H9 (cell line): ENCODE data around the gene SCRN1. TPM values are rescaled to one million over a fixed set of nuclear protein-coding genes. Genes with fewer than 3 reads are reported as not detected.

Experiments used
- DNase-seq: peaks from one replicate; pipeline ENCODE4 v3.0.0-alpha.2; 2017
- H2AFZ ChIP-seq: one replicate; pipeline ENCODE4 v1.6.1; 2013; ENCODE audit warnings: mild to moderate bottlenecking, low read length, control low read depth, moderate library complexity
- H2AK5ac ChIP-seq: 2 replicates; pipeline ENCODE4 v1.6.1; 2013; ENCODE audit warnings: low read length, control low read depth, mixed read lengths; ENCODE audit not compliant: insufficient read length
- H2BK120ac ChIP-seq: one replicate; pipeline ENCODE4 v1.6.1; 2013; ENCODE audit warnings: low read depth, mild to moderate bottlenecking, low read length, control low read depth, inconsistent platforms; ENCODE audit not compliant: poor library complexity, severe bottlenecking
- H2BK12ac ChIP-seq: 2 replicates; pipeline ENCODE4 v1.6.1; 2013; ENCODE audit warnings: low read length, control low read depth, mixed read lengths, low read depth; ENCODE audit not compliant: insufficient read length
- H2BK15ac ChIP-seq: 2 replicates; pipeline ENCODE4 v1.6.1; 2013; ENCODE audit warnings: low read depth, low read length, control low read depth
- H2BK20ac ChIP-seq: one replicate; pipeline ENCODE4 v1.6.1; 2013; ENCODE audit warnings: low read depth, mild to moderate bottlenecking, low read length, control low read depth, inconsistent platforms; ENCODE audit not compliant: poor library complexity, severe bottlenecking
- H2BK5ac ChIP-seq: 2 replicates; pipeline ENCODE4 v1.6.1; 2013; ENCODE audit warnings: low read length, control low read depth, mixed read lengths; ENCODE audit not compliant: insufficient read length
- H3K14ac ChIP-seq: 2 replicates; pipeline ENCODE4 v1.6.1; 2013; ENCODE audit warnings: low read length, control low read depth; ENCODE audit not compliant: insufficient read depth
- H3K18ac ChIP-seq: 2 replicates; pipeline ENCODE4 v1.6.1; 2013; ENCODE audit warnings: low read depth, mild to moderate bottlenecking, mixed read lengths, low read length, control low read depth; ENCODE audit not compliant: insufficient read length
- H3K23ac ChIP-seq: 2 replicates; pipeline ENCODE4 v1.6.1; 2013; ENCODE audit warnings: low read length, control low read depth, mixed read lengths, low read depth; ENCODE audit not compliant: insufficient read length
- H3K23me2 ChIP-seq: 2 replicates; pipeline ENCODE4 v1.6.1; 2013; ENCODE audit warnings: low read depth, mild to moderate bottlenecking, mixed read lengths, low read length, control low read depth; ENCODE audit not compliant: insufficient read length, poor library complexity, severe bottlenecking
- H3K27ac ChIP-seq: 2 replicates; pipeline ENCODE4 v1.5.1; 2013; ENCODE audit warnings: low read length, control low read depth, mixed read lengths, low read depth; ENCODE audit not compliant: insufficient read length
- H3K27me3 ChIP-seq: 2 replicates; pipeline ENCODE4 v1.6.1; 2013; ENCODE audit warnings: low read length, control low read depth, inconsistent platforms; ENCODE audit not compliant: insufficient read depth
- H3K4ac ChIP-seq: 2 replicates; pipeline ENCODE4 v1.6.1; 2013; ENCODE audit warnings: low read depth, mild to moderate bottlenecking, control low read depth, inconsistent platforms, low read length, moderate library complexity
- H3K4me1 ChIP-seq: 2 replicates; pipeline ENCODE4 v1.6.1; 2013; ENCODE audit warnings: low read length, control low read depth, inconsistent platforms; ENCODE audit not compliant: insufficient read depth
- H3K4me2 ChIP-seq: 2 replicates; pipeline ENCODE4 v1.6.1; 2013; ENCODE audit warnings: low read length, control low read depth, mixed read lengths; ENCODE audit not compliant: insufficient read length, insufficient read depth
- H3K56ac ChIP-seq: 2 replicates; pipeline ENCODE4 v1.6.1; 2013; ENCODE audit warnings: low read depth, mild to moderate bottlenecking, mixed read lengths, low read length, control low read depth; ENCODE audit not compliant: insufficient read length
- H3K79me1 ChIP-seq: 2 replicates; pipeline ENCODE4 v1.6.1; 2013; ENCODE audit warnings: low read depth, mild to moderate bottlenecking, moderate library complexity, low read length, control low read depth, inconsistent platforms; ENCODE audit not compliant: insufficient read depth, poor library complexity, severe bottlenecking
- H3K79me2 ChIP-seq: 2 replicates; pipeline ENCODE4 v1.6.1; 2013; ENCODE audit warnings: low read length, control low read depth, inconsistent platforms; ENCODE audit not compliant: insufficient read depth
- H3K9ac ChIP-seq: 2 replicates; pipeline ENCODE4 v1.6.1; 2013; ENCODE audit warnings: low read length, control low read depth, mixed read lengths; ENCODE audit not compliant: insufficient read length; ENCODE audit errors: extremely low read depth
- H3K9me3 ChIP-seq: one replicate; pipeline ENCODE4 v1.6.1; 2013; ENCODE audit warnings: low read depth, low read length, inconsistent platforms; ENCODE audit not compliant: control insufficient read depth
- H3T11ph ChIP-seq: one replicate; pipeline ENCODE4 v1.6.1; 2013; ENCODE audit warnings: mild to moderate bottlenecking, low read length, control low read depth, inconsistent platforms
- H4K20me1 ChIP-seq: one replicate; pipeline ENCODE4 v1.6.1; 2013; ENCODE audit not compliant: control insufficient read depth, insufficient read length, insufficient read depth
- H4K5ac ChIP-seq: 2 replicates; pipeline ENCODE4 v1.6.1; 2013; ENCODE audit warnings: low read depth, mild to moderate bottlenecking, mixed read lengths, low read length, control low read depth; ENCODE audit not compliant: insufficient read length
- H4K8ac ChIP-seq: replicated peaks from 2 replicates; pipeline ENCODE4 v1.6.1; 2013; ENCODE audit warnings: low read length, control low read depth, mixed read lengths, low read depth; ENCODE audit not compliant: insufficient read length
- H4K91ac ChIP-seq: 2 replicates; pipeline ENCODE4 v1.6.1; 2013; ENCODE audit warnings: low read depth, mild to moderate bottlenecking, moderate library complexity, mixed read lengths, low read length, control low read depth; ENCODE audit not compliant: insufficient read length
- H3K27ac Mint-ChIP-seq, 3 experiments: 2 replicates in 2 of 3; 3 replicates in 1 of 3; pipeline ENCODE4 v1.8.0; 2020 to 2021; ENCODE audit warnings: mixed read lengths in 3 of 3, mild to moderate bottlenecking in 1 of 3, moderate library complexity in 1 of 3
- H3K27me3 Mint-ChIP-seq: 2 replicates; pipeline ENCODE4 v1.8.0; 2021; ENCODE audit warnings: low read depth, mild to moderate bottlenecking, moderate library complexity, mixed read lengths
- H3K36me3 Mint-ChIP-seq, 3 experiments: 2 replicates in 2 of 3; 3 replicates in 1 of 3; pipeline ENCODE4 v1.8.0; 2020 to 2021; ENCODE audit warnings: low read depth in 3 of 3, mixed read lengths in 3 of 3; ENCODE audit not compliant: insufficient read depth in 1 of 3
- H3K4me1 Mint-ChIP-seq, 2 experiments: 2 replicates each; pipeline ENCODE4 v1.8.0; 2020; ENCODE audit warnings: mixed read lengths in 2 of 2
- H3K4me3 Mint-ChIP-seq, 2 experiments: 2 replicates in 1 of 2; 3 replicates in 1 of 2; pipeline ENCODE4 v1.8.0; 2020 to 2021; ENCODE audit warnings: mild to moderate bottlenecking in 2 of 2, mixed read lengths in 2 of 2, moderate library complexity in 1 of 2
- H3K9me3 Mint-ChIP-seq, 2 experiments: 2 replicates in 1 of 2; 3 replicates in 1 of 2; pipeline ENCODE4 v1.8.0; 2020; ENCODE audit warnings: mild to moderate bottlenecking in 2 of 2, mixed read lengths in 2 of 2, moderate library complexity in 1 of 2
- CTCF ChIP-seq: fragments of 200-600 bp; sonication (generic); conservative IDR thresholded peaks from 3 replicates; pipeline ENCODE4 v1.8.0; 2021; ENCODE audit warnings: antibody characterized with exemption, mild to moderate bottlenecking
- total RNA-seq: library from RNA; stranded (reverse); gene quantifications from 2 replicates; pipeline ENCODE4 v1.2.1, GENCODE V29; 2021

The SCRN1 gene
- total RNA-seq, 1 experiment from 2014 or later = 101 TPM

- peaks cover 15% of the 10 kb centered on the region; the same call in 1 of the 2 replicates for H3K79me2 ChIP-seq
- H3K36me3 Mint-ChIP-seq = peaks cover 0 to 4% (median 0%) of the 10 kb centered on the region in 3 experiments; a peak in 3 of 7 replicates
- no peak overlapping the region for H3K56ac ChIP-seq
- H3K79me1 ChIP-seq = peaks cover 4% of the 10 kb centered on the region
- H2BK20ac ChIP-seq = no peak overlapping the region
- H4K5ac ChIP-seq = no peak overlapping the region
- no peak for DNase-seq
- H3K27me3 Mint-ChIP-seq = no peaks in the 10 kb centered on the region
- H3K4me1 Mint-ChIP-seq = peaks cover 7 to 13% of the 10 kb centered on the region in 2 experiments; a peak in 3 of 4 replicates
- H4K91ac ChIP-seq = no peak overlapping the region
- no peak overlapping the region for H2BK12ac ChIP-seq
- no peaks in the 10 kb centered on the region for H3K27me3 ChIP-seq
- no peak for TF ChIP-seq CTCF
- H4K20me1 ChIP-seq = no peaks in the 10 kb centered on the region
- no peaks in the 10 kb centered on the region for H3K9me3 Mint-ChIP-seq
- H3K9ac ChIP-seq = no peak overlapping the region
- no peak overlapping the region for H3K14ac ChIP-seq
- no peak overlapping the region for H3K18ac ChIP-seq
- H3K4me2 ChIP-seq = no peak overlapping the region
- H3T11ph ChIP-seq = no peak overlapping the region
- no peak overlapping the region for H3K27ac ChIP-seq
- no peak overlapping the region for H4K8ac ChIP-seq
- H2BK15ac ChIP-seq = no peak overlapping the region
- H2BK120ac ChIP-seq = no peak overlapping the region
- H3K9me3 ChIP-seq = no peaks in the 10 kb centered on the region
- H2AK5ac ChIP-seq = no peak overlapping the region
- H2AFZ ChIP-seq = no peak overlapping the region
- no peak overlapping the region for H3K23ac ChIP-seq
- H3K4me3 Mint-ChIP-seq = no peak overlapping the region
- no peak overlapping the region for H3K27ac Mint-ChIP-seq
- H2BK5ac ChIP-seq = no peak overlapping the region
- no peak overlapping the region for H3K4ac ChIP-seq
- H3K4me1 ChIP-seq = no peaks in the 10 kb centered on the region
- no peaks in the 10 kb centered on the region for H3K23me2 ChIP-seq
Measured at GRCh38 chr7:29980151-29980550, 9.4 kb downstream of the SCRN1 start.
